Epidermal melanocyte (primary cell): ENCODE measurements around the gene HMCN1.

Experiments used
- DNase-seq: peaks from one replicate; pipeline ENCODE4 v3.0.0; 2011; ENCODE audit warnings: low spot score; ENCODE audit not compliant: insufficient read length

HMCN1 gene

GRCh38 chr1:185803241-185803640, 69.0 kb downstream of the HMCN1 start:
- DNase-seq: no peak

- DNase-seq: no peak
Measured at GRCh38 chr1:185804206-185804605, 70.0 kb downstream of the HMCN1 start.

- no peak for DNase-seq
Measured at GRCh38 chr1:185804608-185805007, 70.4 kb downstream of the HMCN1 start.

- DNase-seq: no peak
Measured at GRCh38 chr1:185807275-185807674, 73.1 kb downstream of the HMCN1 start.

DNA sequence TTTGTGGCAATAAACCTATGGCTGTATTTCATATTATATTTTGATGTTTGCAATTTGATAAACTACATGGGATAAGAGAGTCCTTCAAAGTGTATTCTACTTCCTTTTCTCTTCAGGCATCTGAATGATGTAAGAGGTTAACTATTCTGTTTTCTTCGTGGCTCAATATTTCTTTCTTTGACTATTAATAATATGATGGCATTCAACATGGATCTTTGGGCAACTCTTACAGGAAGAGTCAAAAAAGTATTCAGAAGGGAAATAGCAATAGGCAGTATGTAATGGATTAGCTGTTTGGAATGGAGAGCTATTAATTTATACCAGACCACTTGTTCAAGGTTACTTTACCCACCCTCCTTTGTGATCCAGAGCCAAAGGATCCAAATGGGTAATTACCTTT, 74.4 kb downstream of the HMCN1 start:
- DNase-seq: no peak

- DNase-seq: no peak
Measured at GRCh38 chr1:185811073-185811709, 77.0 kb downstream of the HMCN1 start.

- DNase-seq: no peak
Measured at GRCh38 chr1:185812934-185813333, 78.7 kb downstream of the HMCN1 start.

DNA sequence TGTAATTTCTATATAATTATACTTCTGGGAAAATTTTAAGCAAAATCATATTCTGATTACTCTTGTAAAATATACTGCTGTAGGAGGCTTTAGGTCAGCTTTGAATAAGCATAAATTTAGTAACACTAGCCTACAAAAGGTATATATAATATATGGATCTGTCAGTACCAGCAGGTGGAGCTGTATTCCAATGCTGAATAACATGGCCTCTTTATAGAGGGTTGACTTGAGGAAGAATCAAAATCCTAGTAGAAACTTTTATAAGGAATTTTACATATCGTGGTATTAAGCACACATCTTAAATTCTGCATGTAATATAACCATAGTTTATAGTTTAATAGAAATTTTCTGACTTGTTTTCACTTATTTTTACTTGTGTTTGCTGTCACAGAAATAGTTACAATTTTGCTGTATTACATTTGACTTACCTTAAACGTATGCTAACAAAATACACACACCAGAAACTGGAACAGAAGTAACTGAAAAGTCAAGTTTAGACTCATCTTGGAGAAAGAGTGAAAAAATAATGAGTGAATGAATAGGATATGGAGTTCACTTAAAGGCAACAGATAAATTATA, 79.3 kb downstream of the HMCN1 start:
- DNase-seq: no peak

DNA sequence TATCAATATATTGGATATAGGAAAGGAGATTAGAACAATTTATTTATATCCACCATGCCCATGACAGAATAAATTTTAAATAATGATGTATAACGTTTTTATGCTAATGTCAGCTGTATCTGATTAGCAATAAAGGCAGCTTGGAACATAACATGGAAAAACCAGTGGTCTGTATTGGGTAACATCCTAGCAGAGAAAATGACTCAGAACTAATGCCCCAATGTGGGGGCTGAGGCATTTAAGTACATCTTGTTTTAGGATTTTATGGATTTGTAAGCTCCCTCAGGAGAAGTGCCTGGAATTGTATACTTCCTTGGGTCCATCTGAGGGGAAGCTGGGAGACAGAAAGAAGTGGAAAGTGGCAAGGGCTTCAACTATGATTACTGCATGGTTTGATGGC, 82.3 kb downstream of the HMCN1 start:
- DNase-seq: no peak

DNA sequence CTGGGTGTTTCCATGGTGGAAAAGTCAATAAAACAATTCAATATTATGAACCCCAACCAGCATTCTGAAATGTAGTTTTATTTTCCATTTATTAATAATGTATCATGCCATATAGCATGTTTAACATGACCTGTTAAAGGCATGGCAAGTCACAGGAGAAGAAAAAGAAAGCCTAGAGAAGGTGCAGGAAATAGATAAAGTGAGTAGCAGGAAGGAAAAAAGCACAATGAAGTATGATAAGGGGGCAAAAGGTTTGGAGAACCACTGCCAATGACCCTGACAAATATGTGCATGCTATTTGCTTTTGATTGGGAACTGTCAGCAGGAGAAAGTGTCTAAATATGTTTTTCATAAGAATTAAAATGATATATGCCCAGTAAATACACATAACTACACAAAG, 85.6 kb downstream of the HMCN1 start:
- no peak for DNase-seq

- DNase-seq: no peak
Measured at GRCh38 chr1:185821612-185822385, 87.6 kb downstream of the HMCN1 start.

DNA sequence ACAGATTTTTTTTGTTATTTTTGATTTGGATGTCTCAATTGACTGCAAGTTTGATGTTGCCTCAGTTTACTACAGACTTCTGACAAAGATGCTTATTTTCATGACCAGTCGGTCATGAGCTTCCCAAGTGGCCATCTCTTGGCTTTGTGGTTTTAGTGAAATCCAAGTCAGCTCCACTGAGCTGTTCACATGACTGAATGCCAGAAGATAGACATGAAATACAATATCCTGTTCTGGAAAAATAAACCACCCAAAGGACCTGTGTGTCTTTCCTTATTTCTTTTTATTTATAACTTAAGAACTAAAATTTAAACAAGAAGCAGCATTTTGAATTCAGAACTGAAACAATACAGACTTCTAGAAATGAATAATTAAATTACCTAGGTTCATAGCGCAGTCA, 89.3 kb downstream of the HMCN1 start:
- DNase-seq: no peak

GRCh38 chr1:185824106-185824505, 89.9 kb downstream of the HMCN1 start:
- no peak for DNase-seq

DNA sequence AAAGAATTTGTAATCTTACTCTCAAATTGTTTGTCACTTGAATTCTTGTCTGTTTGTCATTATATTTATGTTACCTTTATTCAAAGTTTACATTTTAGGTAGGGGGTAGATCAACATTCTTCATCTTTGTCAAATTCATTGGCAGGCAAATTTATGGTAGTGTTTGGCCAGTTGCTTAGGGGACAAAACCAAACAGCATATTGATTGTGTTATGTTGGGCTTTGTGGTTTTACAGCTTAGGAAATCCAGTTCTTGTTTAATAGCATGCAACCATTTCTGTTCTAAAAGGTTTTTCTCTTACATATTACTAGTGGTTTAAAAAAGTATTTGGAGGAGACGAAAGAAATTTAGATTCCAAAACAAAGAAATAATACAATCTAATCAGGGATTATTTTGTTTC, 91.4 kb downstream of the HMCN1 start:
- no peak for DNase-seq

GRCh38 chr1:185834371-185834905, 100.2 kb downstream of the HMCN1 start:
- DNase-seq: no peak

GRCh38 chr1:185835191-185835590, 101.0 kb downstream of the HMCN1 start:
- no peak for DNase-seq

- no peak for DNase-seq
Measured at GRCh38 chr1:185837711-185838110, 103.5 kb downstream of the HMCN1 start.

DNA sequence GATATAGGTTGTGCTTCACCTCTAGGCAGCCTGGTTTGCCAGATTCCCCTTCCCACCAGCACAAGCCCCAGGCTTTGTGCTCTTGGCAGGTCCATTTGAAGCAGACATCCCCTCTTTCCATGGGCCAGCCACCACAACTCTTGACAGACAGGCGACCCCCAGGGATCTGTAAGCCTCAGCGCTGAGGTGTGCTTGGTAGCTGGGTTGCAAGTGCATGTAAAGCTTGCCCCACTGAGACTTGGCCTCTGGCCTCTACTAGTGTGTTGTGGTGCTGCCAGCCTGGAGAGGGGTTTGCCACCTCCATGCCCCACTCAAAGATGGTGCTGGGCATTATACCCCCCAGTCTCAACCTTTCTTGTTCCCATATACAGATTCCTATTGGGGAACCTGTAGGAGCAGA, 103.9 kb downstream of the HMCN1 start:
- DNase-seq: no peak

GRCh38 chr1:185840880-185841279, 106.7 kb downstream of the HMCN1 start:
- DNase-seq: no peak

- DNase-seq: no peak
Measured at GRCh38 chr1:185843297-185843869, 109.2 kb downstream of the HMCN1 start.

DNA sequence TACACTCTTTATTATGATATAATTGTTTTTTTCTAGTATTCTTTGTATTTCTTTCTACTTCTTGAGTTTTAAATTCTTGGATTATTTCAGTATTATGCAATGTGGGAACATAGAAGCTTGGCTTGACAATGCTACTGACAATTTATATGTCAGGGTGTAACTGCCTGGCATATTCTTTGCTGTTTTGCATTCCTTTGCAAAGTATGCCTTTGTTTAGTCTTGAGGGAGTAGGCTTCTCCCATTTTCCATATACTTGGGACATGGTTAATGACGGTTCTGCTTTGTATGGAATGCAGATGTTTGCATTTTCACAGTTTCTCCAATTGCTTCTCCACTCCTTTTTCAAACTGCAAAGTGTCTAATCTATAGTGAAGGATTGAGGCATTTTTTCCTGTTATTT, 109.8 kb downstream of the HMCN1 start:
- no peak for DNase-seq
